NCI-H146 treated with DMSO at 0.1 percent for 48 hours (cell line): ENCODE data around the gene FUT3.
A peak's percentile ranks its signal among the peaks of the same experiment; 100 is the strongest.

Source experiments
- DNase-seq: peaks from one replicate; lab custom pipeline; 2025; ENCODE audit not compliant: unreplicated experiment; lab: John Stamatoyannopoulos, UW

Gene FUT3

GRCh38 chr19:5826531-5827341 is 24.5 kb downstream of the FUT3 start:
- DNase-seq, result peak; percentile 82

GRCh38 chr19:5825178-5825577 is 26.1 kb downstream of the FUT3 start:
- no peak for DNase-seq

DNA sequence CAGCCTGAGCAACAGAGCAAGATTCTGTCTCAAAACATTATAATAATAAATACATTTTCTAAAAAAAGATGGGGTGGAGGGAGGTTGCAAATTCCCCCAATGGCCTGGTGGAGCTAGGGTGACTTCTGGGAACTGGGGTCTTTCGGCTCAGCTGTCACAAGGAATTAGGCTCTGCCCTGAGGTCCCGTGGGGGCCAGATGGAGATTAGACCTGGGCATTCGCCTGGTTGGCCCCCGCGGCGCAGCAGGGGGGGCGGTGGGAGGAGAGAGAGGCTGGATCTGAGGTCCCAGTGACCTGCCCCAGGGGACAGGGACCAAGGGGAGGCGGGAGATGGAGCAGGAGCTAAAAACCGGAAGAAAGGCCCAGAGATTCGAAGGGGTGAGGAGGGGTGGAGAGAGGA is 26.5 kb downstream of the FUT3 start:
- DNase-seq, result no peak

DNA sequence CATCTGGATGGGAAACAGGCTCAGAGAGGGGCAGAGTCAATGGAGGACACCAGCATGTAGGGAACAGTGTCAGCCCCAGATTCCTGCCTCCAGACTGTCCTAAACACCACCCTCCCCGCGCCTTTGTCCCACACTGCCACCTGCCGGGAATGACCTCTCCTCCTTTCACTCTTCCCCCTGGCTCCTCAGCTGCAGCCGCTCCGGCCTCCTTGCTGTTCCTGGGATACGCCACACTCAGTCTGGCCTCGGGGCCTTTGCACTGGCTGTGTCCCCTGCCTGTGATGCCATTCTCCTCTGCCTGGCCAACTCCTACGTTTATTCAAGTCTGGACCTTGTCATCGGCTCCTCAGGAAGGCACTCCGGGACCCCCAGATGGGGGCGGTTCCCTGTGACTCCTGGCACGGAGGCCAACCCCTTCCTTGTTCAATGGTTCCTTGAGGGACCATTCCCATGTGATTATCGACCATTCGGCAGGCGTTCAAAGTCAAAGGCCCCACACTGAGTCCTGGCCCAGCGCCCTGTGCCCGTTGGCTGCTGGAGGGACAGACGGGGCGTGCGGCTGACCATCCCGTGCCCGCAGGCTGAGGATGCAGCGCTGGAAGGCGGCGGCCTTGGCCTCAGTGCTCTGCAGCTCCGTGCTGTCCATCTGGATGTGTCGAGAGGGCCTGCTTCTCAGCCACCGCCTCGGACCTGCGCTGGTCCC is 27.5 kb downstream of the FUT3 start:
- no peak for DNase-seq

DNA sequence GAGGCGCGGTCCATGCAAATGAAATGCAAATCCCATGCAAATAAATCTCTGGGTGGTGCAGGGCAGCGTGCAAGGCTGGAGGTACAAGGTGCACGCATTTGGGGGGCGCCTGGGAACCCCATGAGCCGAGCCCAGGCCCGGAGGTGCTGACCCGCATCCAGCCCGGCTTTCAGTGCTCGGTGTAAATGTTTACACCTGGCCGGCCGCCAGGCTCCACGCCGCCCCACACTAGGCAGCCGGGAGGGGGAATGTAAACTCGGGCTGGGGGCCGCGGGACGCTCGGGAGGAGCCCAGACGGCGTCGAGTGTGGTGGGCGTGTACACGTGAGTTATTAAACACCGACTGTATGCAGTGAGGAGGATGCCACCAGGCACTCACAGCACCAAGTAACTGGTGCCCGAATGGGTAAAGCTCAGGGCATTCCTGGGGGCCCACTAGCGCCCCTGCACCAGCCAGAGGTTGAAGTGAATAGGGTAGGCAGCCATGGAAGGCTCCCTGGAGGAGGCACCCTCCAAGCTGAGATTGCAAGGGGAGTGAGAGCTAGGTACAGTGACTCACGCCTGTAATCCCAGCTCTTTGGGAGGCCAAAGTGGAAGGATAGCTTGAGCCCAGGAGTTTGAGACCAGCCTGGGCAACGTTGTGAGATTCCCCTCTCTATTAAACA is 28.9 kb downstream of the FUT3 start:
- no peak for DNase-seq

DNA sequence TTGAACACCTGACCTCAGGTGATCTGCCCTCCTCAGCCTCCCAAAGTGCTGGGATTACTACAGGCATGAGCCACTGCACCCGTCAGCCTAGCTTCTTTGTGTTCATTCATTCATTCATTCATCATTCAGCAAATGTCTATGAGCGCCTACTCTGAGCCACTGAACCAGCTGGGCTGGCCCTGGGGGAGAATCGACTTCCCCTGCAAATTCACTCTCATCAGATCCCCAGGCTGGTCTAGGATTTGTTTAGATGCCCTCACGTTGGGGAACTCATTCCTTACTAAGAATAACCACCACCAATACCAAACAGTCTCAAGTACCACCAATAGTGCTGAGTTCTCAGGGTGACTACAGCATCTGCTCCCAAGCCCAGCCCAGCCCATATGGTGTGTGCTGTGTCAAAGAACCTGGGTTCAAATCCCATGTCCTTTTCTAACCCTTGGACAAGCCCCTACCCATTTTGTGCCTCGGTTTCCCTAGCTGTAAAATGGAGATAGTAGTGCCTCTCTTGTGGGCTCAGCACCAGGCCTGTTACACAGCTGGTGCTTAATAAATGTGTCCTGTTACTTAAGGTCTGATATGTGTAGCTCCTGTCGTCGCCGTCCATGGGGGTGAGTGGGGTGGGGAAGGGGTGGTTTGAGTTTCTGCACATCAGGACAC is 29.6 kb downstream of the FUT3 start:
- DNase-seq, result no peak

- DNase-seq, result no peak
Measured at GRCh38 chr19:5820785-5821184, 30.5 kb downstream of the FUT3 start.

DNA sequence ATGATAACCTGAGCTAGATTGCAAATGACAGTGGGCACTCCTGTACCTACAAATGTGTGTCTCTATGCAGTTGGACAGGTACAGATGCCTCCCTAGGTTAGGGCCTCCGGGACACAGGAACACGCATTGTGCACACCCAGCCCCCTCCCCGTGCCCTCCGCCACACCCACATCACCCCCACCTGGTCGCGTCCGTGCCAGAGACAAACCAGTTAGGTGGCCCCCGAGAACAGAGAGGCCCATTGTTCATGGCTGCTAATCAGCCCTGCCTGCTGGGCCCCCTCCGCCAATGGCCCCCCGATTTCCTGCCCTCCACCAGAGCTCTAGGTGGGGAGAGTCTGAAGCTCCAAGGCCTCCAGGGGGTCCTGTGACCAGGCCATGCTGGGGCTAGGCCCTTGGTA is 32.7 kb downstream of the FUT3 start:
- no peak for DNase-seq

DNA sequence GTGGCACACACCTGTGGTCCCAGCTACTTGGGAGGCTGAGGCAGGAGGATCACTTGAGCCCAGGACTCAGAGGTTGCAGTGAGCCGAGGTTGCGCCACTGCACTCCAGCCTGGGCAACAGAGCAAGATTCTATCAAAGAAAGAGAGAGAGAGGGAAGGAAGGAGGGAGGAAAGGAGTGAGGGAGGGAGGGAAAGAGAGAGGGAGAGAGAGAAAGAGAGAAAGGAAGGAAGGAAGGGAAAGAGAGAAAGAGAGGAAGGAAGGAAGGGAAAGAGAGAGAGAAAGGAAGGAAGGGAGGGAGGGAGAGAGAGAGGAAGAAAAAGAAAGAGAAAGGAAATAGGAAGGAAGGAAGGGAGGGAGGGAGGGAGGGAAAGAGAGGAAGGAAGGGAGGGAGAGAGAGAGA is 34.0 kb downstream of the FUT3 start:
- no peak for DNase-seq

DNA sequence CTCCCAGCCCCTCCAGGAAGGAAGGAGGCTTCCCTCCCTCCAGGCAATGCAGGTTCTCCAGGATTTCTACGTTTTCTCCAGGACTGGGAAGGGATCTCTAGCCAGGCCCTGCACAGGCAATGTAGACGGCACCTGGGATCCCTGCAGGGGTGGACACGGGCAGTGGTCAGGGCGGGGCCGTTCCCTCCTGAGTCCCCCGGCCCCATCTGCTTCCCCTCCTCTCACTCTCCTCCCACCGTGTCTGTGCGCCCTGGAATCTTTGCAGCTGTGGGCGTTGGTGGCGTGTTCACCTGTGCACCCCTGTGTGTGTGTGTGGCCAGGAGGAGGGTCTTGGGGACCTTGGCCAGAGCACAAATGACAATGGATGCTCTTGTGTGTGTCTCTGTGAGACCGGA is 36.4 kb downstream of the FUT3 start:
- DNase-seq, result no peak

DNA sequence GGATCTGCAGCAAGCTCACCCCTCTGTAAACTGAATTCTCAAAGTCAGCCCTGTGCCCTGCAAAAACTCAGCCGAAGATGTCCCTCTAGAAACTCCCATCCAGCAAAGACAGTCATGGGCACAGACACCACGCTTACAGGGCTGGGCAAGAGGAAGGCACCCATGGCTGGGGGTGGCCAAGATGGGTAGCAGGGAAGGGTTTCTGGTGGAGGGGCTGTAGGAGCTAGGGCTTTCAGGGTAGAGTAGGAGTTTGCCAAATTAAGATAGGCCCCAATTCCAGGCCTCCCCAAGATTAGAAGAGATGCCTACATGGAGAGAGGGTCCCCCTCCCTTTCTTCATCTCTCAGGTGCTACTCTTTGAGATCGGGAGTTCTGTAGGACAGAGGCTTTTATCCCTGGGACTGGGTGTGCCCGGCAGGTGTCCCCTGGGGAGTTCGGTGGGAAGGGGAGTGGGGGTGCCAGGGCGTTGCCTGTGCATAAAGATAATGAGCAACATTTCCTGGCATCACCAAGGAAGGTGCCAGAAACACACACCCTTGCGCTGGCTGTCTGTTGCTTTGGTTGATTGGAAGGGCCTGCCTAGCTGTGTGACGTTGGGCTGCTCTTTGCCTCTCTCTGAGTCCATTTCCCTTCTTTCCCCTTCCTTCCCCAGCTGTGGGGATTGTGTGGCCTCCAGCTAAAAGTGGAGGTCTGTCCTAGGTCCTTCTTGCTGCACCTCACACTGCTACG is 37.0 kb downstream of the FUT3 start:
- no peak for DNase-seq

DNA sequence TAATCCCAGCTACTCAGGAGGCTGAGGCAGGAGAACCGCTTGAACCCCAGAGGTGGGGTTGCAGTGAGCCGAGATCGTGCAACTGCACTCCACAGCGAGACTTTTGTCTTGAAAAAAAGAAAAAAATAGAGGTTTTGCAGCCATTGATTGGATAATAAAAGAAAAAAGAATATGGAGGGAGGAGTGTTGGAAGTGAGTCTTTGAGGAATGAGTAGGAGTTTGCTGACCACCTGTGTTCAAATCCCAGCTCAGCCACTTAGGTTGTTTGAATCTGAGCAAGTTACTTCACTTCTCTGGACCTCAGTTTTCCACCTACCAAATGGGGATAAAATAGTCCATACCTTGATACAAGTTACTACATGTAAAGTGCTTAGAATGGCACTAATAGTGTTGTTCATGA is 40.1 kb downstream of the FUT3 start:
- no peak for DNase-seq

DNA sequence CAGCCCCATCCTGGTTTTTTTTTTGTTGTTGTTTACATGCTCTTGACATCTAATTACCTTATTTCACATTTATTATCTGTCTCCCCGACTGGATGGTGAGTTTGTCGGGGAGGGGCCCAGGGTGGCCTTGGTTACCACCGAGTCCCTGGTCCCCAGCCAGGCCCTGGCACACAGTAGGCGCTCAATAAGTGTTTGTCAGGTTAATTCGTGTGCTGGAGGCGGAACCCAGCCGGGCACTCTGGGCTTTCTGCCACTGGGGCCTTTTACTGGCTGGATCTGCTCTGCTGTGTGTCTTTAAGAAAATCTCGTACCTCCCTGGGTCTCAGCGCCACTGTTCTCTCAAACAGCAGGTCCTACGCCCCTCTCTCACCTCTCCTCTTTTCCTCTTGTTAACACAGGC is 41.8 kb downstream of the FUT3 start:
- no peak for DNase-seq

DNA sequence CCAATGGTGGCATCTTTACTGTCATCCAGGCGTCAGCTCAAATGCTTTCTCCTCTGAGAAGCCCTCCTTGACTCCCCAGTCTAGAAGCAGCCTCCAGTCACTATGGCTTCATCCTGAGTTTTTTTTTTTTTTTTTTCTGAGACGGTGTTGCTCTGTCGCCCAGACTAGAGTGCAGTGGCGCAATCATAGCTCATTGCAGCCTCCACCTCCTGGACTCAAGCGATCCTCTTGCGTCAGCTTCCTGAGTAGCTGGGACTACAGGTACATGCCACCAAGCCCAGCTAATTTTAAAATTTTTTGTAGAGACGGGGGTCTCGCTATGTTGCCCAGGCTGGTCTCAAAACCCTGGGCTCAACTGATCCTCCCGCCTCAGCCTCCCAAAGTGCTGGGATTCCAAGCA is 42.2 kb downstream of the FUT3 start:
- no peak for DNase-seq

- DNase-seq, result no peak
Measured at GRCh38 chr19:5808120-5808816, 43.0 kb downstream of the FUT3 start.

- DNase-seq, result no peak
Measured at GRCh38 chr19:5806905-5807304, 44.3 kb downstream of the FUT3 start.

- DNase-seq, result no peak
Measured at GRCh38 chr19:5806133-5806489, 45.1 kb downstream of the FUT3 start.

DNA sequence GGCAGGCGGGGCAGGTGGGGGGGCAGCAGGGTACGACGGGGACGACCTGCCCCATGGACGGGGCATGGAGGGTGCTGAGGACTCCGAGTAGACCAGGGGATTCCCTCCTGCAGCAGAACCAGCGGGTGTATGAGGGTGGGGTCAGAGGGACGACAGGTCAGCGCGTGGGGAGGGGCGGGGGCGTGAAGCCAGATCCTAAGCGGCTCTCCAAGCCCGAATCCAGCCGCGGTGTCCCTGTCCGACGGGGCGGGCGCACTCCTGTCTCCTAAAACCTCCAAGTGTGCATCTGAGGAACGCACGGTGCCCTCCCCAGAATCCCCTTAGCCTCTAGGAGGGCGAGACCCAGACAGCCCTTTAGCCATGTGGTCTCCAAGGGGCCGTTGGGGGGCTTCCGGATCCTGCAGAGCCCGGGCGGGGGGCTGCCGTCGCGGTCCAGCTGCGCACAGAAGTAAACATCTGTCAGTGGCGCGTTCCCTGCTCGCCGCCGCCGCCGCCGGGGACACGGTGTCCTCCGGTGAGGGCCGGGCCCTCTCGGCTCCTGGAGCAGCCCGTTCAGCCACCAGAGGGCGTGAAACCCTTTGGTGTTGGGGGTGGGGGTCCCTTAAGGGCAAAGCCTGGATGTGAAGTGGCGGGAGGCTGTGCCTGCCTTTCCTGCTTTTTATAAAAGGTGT is 45.7 kb downstream of the FUT3 start:
- DNase-seq, result peak; percentile 39

DNA sequence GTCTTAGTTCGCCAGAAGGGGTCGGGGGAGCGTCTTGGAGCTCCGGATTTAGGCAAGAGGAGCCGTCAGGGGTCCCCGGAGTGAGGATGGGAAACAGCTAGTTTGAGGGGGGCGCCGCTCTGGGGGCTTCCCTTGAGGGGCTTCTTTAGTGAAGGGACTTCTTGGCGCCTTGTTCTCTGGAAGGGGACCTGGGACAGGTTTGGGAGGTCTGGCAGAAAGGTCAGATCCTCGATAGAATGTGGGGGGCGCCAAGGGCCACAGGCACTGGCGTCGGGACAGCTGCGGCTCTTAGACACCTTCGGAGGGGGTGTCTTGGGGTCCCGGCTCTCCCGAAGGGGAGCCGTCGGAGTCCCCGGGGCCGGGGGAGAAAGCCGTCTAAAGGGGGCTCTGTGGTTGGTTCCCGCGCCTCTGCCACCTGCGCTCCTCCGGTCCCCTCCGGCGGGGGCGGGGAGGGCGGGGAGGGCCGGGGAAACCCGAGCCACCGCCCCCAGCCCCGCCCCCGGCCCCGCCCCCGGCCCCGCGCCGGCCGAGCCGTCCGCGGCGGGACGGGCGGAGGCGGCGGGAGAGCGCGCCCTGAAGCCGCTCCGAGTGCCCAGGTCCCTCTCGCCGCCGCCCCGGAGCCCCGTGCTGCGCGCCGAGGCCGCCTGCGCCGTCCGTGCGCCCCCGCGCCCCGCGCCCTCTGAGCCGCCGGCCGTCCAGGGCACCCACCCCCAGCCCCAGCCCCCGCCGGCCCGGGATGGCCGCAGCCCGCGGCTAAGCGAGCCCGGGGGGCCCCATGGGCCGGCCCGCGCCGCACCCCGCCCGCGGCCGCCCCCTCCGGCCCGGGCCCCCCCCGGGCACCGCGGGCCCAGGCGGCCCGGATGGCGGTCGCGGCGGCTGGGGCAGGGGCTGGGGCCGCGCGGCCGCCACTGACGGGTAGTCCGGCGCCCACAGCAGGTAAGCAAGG is 46.5 kb downstream of the FUT3 start, which contains the start of gene NRTN:
Gene NRTN, plus strand, starts transcription at position 552 of the 946 bp plus-strand sequence. CDS start 19,099 bp downstream, outside the sequence.
- DNase-seq, result no peak
